MM.1S (cell line): ENCODE results near the gene SIAE.

Experiments used
- DNase-seq: peaks from one replicate; pipeline ENCODE4 v3.0.0-alpha.2; 2015
- H2AFZ ChIP-seq: fragments of 300-600 bp; sonication (generic); 2 replicates; pipeline ENCODE4 v1.6.0; 2016; ENCODE audit warnings: antibody characterized with exemption, low read length
- H3F3A ChIP-seq: fragments of 300-600 bp; sonication (generic); 2 replicates; pipeline ENCODE4 v1.6.1; 2016; ENCODE audit warnings: mild to moderate bottlenecking, antibody characterized with exemption, low read length, moderate library complexity, mixed read lengths; ENCODE audit not compliant: insufficient read depth
- H3K27ac ChIP-seq: fragments of 300-600 bp; sonication (generic); 2 replicates; pipeline ENCODE4 v1.5.1; 2016; ENCODE audit warnings: mild to moderate bottlenecking, low read length
- H3K27me3 ChIP-seq: fragments of 300-600 bp; sonication (generic); replicated peaks from 2 replicates; pipeline ENCODE4 v1.6.0; 2016; ENCODE audit warnings: low read length; ENCODE audit not compliant: insufficient read depth
- H3K36me3 ChIP-seq: fragments of 300-600 bp; sonication (generic); replicated peaks from 2 replicates; pipeline ENCODE4 v1.6.1; 2016; ENCODE audit warnings: mild to moderate bottlenecking, low read length, mixed read lengths; ENCODE audit not compliant: insufficient read depth
- H3K4me1 ChIP-seq: fragments of 300-600 bp; sonication (generic); 2 replicates; pipeline ENCODE4 v1.6.1; 2016; ENCODE audit warnings: low read length, mixed read lengths
- H3K4me2 ChIP-seq: fragments of 300-600 bp; sonication (generic); 2 replicates; pipeline ENCODE4 v1.6.0; 2016; ENCODE audit warnings: low read depth, low read length
- H3K4me3 ChIP-seq: fragments of 300-600 bp; sonication (generic); 2 replicates; pipeline ENCODE4 v1.5.1; 2016; ENCODE audit warnings: low read length, mixed read lengths
- H3K79me2 ChIP-seq: fragments of 300-600 bp; sonication (generic); 2 replicates; pipeline ENCODE4 v1.6.1; 2016; ENCODE audit warnings: mixed run types, low read length, mixed read lengths
- H3K9ac ChIP-seq: fragments of 300-600 bp; sonication (generic); 2 replicates; pipeline ENCODE4 v1.6.1; 2016; ENCODE audit warnings: low read length, mixed read lengths
- H3K9me2 ChIP-seq: fragments of 300-600 bp; sonication (generic); replicated peaks from 2 replicates; pipeline ENCODE4 v1.6.1; 2016; ENCODE audit warnings: mild to moderate bottlenecking, low read length, mixed read lengths; ENCODE audit not compliant: insufficient read depth
- H3K9me3 ChIP-seq: fragments of 300-600 bp; sonication (generic); replicated peaks from 2 replicates; pipeline ENCODE4 v1.6.1; 2016; ENCODE audit warnings: mild to moderate bottlenecking, low read length, mixed read lengths; ENCODE audit not compliant: insufficient read depth
- H4K20me1 ChIP-seq: fragments of 300-600 bp; sonication (generic); 2 replicates; pipeline ENCODE4 v1.6.1; 2016; ENCODE audit warnings: mild to moderate bottlenecking, low read length, moderate library complexity, mixed read lengths; ENCODE audit not compliant: insufficient read depth
- CTCF ChIP-seq: fragments of 300-600 bp; sonication (generic); IDR thresholded peaks from 2 replicates; pipeline ENCODE4 v1.5.1; 2016; ENCODE audit warnings: antibody characterized with exemption, low read length, mixed read lengths
- EZH2 ChIP-seq: fragments of 300-600 bp; sonication (generic); optimal IDR thresholded peaks from 2 replicates; pipeline ENCODE3; 2017; ENCODE audit warnings: low read depth, mild to moderate bottlenecking, antibody characterized with exemption, low read length, mixed read lengths
- EZH2phosphoT487 ChIP-seq: fragments of 300-600 bp; sonication (generic); IDR thresholded peaks from 2 replicates; pipeline ENCODE4 v1.6.1; 2018; ENCODE audit warnings: antibody characterized with exemption, low read length

SIAE gene

GRCh38 chr11:124656774-124657630 lies 16.5 kb downstream of the SIAE start:
- H3K79me2 ChIP-seq: no peaks in the 10 kb centered on the region

GRCh38 chr11:124648610-124649009 lies 24.9 kb downstream of the SIAE start:
- Histone ChIP-seq H3K9me3 (no peaks in the 10 kb centered on the region), H4K20me1 (no peaks in the 10 kb centered on the region), H2AFZ (no peak overlapping the region), H3K4me2 (no peak overlapping the region), H3F3A (no peaks in the 10 kb centered on the region), H3K27me3 (no peaks in the 10 kb centered on the region), H3K79me2 (no peaks in the 10 kb centered on the region), H3K9me2 (no peaks in the 10 kb centered on the region), H3K36me3 (no peaks in the 10 kb centered on the region), H3K4me1 (no peaks in the 10 kb centered on the region), H3K4me3 (no peak overlapping the region), H3K9ac (no peak overlapping the region), H3K27ac (no peak overlapping the region)
- no peak for DNase-seq
- TF ChIP-seq EZH2phosphoT487 (no peak), CTCF (no peak), EZH2 (no peak)

More at GRCh38 chr11:124656774-124657630, 16.5 kb downstream of the SIAE start:
- H3K4me3 ChIP-seq: no peak overlapping the region
- TF ChIP-seq CTCF (no peak), EZH2phosphoT487 (no peak), EZH2 (no peak)
- no peaks in the 10 kb centered on the region for H3K9me3 ChIP-seq
- no peaks in the 10 kb centered on the region for H4K20me1 ChIP-seq
- no peak overlapping the region for H3K27ac ChIP-seq
- no peaks in the 10 kb centered on the region for H3F3A ChIP-seq
- H3K36me3 ChIP-seq: no peaks in the 10 kb centered on the region
- no peak overlapping the region for H2AFZ ChIP-seq
- no peaks in the 10 kb centered on the region for H3K27me3 ChIP-seq
- no peak overlapping the region for H3K9ac ChIP-seq
- H3K9me2 ChIP-seq: no peaks in the 10 kb centered on the region
- no peak for DNase-seq
- H3K4me2 ChIP-seq: no peak overlapping the region
- no peaks in the 10 kb centered on the region for H3K4me1 ChIP-seq

GRCh38 chr11:124646148-124646547 lies 27.4 kb downstream of the SIAE start:
- Histone ChIP-seq H3K9ac (no peak overlapping the region), H2AFZ (no peak overlapping the region), H4K20me1 (no peaks in the 10 kb centered on the region), H3F3A (no peaks in the 10 kb centered on the region), H3K9me3 (no peaks in the 10 kb centered on the region), H3K4me3 (no peak overlapping the region), H3K4me1 (no peaks in the 10 kb centered on the region), H3K79me2 (no peaks in the 10 kb centered on the region), H3K27me3 (no peaks in the 10 kb centered on the region), H3K27ac (no peak overlapping the region), H3K4me2 (no peak overlapping the region), H3K9me2 (no peaks in the 10 kb centered on the region), H3K36me3 (no peaks in the 10 kb centered on the region)
- TF ChIP-seq EZH2 (no peak), CTCF (no peak), EZH2phosphoT487 (no peak)
- no peak for DNase-seq
